NCI-H1694 (cell line): ENCODE results near the gene C1QTNF8.

Experiments used
- DNase-seq: peaks from one replicate; lab custom pipeline; 2025; lab: John Stamatoyannopoulos, UW

Gene C1QTNF8

DNA sequence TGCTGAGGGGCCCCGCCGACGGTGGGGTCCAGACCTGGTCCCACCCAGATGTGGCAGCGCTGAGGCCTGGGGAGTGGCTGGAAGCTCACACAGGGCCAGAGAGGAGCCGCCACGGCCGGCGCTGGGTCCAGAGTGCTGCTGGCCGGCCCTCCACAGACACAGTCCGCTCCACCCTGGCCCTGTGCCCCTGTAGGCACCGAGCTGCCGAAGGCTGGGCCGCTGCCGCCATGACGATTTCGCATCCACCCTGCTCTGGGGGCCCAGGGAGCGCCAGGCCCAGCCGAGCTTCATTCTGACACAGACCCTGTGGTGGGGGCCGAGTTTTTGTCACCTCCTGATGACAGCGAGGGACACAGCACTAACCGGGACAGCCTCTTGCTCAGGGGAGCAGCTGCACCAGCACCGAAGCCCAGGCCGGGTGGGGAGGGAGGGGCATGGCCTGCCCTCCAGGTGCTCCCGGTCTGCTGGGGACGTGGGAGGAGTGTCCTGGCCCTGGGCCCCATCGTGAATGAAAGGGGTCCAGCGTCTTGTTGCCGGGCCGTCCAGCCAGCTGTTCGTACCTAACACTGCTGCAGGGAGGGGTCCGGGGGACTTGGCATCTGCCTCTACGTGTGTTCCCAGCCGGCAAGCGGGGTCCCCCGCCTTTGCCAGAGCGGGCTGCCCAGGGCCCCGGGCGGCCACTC lies 50.6 kb downstream of the C1QTNF8 start:
- no peak for DNase-seq

DNA sequence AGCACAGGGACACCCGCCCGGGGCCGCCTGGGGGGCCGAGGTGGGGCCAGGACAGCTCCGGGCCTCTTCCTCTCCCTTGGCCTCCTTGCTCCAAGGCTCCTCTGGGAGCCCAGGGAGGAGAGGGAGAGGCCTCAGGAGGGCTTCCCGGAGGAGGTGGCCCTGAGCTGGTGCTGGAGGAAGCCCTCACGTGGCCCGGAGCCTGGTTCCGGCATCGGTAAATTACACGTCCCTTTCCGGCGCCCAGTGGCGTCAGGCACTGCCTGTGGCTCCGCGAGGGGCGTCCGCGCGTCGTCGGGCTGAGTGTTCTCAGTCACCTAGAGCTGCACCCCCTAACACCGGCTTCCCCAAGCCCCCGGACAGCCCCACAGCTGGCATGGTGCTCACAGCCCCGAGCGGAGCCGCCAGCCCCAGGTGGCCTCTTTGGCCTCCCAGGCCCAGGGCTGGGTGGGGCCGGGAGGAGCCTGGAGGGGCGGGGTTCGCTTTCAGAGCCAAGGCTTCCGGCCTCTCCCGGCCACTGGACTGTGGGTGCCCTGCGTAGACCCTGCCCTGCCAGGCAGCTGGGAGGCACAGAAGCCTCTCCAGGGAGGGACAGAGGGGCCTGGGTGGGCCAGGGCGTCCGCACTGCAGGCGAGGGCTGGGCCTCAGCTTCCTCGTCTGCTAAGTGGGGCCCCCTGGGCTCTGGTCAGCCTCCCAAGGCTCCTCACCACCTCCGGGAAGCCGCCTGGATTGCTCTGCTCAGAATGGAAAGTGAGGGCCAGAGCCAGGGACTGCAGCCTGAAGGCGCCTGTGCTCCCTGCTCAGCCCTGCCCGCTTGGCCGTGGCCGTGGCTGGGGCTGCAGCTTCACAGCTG lies 51.4 kb downstream of the C1QTNF8 start:
- no peak for DNase-seq

DNA sequence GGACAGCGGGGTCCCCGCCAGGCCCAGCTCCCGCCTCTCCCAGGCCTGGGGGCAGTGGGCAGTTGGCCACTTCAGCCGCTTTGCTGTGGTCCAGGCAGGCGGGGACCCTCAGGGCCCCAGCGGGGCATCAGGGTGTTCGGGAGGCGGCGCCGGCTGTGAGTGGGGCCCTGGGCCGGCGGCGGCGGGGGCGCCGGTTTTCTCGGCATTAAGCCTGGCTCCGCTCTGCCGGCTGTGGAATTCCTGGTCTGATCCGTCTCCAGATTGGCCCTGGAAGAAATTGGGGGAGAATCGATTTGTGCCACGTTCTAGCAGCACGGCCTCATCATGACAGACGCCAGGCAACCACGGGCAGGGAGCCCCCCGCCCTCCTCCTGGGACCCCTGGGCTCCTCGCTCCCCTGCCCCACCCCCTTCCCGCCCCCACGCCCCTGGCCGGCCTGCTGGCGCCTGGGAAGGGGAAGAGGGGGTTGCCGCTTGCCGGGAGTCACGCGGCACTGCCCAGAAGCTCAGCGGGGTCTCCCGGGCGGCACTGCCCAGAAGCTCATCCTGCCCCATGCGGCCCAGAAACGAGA lies 52.1 kb downstream of the C1QTNF8 start:
- DNase-seq = no peak

DNA sequence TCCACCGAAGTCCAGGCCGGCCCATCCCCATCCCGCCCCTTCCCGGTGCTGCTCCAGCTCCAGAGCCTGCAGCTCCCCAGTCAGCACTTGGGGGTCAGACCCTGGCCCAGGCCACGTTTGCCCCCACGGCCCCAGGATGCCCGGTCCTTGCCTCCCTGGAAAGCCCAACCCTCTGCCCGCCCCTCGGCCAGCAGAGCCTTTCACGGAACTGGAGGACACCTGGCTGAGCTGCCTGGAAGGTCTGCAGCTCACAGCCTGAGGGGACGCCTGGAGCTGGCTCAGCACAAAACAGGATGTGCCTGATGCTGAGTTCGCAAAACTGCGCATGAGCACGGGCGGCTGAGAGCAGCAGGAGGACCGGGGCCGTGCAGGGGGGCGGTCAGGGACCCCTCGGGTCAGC lies 53.2 kb downstream of the C1QTNF8 start:
- DNase-seq = no peak

DNA sequence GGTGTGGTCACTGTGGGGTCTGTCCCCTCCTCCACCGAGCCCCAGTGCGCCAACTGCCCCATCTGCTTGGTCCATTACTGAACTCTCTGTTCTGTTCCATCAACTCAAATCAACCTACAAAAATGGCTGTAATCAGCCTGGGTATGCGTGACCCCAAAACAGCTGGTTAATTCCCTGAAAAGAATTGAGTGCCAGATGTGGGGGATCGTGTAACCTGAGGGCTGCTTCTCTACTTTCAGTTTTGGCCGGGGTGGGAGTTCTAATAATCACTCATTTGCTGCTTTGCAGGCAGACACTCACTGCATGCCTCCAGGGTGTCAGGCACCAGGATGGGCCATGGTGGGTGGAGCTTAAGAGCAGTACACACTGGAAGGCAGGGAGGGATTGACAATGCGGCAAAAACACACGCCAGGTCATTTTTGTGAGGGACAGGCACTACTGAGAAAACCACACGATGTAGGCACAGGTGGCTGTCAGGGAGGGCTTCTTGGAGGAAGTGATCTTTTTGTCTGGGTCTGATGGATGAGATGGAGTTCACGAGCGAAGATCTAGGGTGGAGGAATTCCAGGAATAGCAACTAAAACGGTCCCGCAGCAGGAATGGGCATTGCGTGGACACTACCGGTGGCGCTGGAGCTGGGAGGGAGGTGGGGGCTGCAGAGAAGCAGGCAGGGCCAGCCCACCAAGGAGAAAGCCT lies 53.8 kb downstream of the C1QTNF8 start:
- no peak for DNase-seq

DNA sequence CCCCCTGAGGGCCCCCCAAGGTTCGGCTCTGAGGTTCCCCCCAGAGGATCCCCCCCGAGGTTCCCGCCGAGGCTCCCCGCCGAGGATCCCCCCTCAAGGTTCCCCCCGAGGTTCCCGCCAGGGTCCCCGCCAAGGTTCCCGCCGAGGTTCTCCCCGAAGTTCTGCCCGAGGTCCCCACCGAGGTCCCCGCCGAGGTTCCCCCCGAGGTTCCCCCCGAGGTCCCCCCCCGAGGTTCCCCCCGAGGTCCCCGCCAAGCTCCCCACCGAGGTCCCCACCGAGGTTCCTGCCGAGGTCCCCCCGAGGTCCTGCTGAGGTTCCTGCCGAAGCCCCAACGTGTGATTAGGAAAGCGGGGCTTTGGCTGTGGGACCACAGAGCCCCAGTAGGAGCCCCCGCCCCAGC lies 55.7 kb downstream of the C1QTNF8 start:
- DNase-seq = no peak

DNA sequence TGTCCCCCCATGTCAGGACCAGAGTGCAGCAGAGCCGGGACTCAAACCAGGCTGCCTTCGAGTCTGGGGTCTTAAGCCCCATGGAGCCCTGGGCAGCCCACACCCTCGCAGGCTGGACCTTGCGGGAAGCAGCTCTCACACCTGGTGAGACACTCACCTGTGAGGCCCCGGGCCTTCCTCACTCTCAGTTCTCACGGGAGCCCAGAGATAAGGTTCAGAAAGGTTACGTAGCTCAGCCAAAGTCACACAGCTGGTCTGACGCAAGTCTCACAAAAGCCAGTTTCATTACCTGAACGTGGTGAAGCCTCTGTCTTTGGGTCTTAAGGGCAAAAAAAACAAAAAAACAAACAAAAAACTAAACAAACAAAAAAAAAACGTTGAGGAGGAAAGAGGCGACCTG lies 56.3 kb downstream of the C1QTNF8 start:
- no peak for DNase-seq

DNA sequence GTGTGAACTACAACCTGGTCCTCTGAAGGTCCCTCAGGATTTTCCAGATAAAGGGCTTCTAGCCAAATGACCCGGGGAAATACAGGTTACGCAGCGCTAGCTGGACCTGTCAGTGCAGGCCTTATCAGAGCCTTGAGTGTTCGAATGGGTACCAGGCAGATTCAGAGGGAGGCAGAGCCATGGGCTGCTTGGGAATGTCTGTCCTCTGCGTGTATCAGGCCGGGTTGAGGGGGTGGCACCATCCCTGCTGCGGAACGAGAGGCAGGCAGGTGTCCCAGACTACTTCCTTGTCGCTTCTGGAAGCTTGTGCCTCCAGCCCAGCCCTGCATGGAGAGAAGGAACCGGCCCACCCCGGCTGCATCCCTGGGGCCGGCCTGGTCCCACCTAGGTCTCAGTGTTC lies 57.1 kb downstream of the C1QTNF8 start:
- DNase-seq = no peak
